Neutrophil (primary cell): ENCODE results near the gene KERA.

Source experiments
- H3K27ac ChIP-seq: fragments of 200-600 bp; sonication (generic); 2 replicates; pipeline ENCODE4 v1.5.1; 2016; ENCODE audit warnings: mild to moderate bottlenecking, moderate library complexity
- H3K27me3 ChIP-seq: fragments of 200-600 bp; sonication (generic); 2 replicates; pipeline ENCODE4 v1.6.0; 2016; ENCODE audit warnings: mild to moderate bottlenecking
- H3K36me3 ChIP-seq: fragments of 200-600 bp; sonication (generic); 2 replicates; pipeline ENCODE4 v1.5.1; 2017
- H3K4me1 ChIP-seq, 2 experiments: fragments of 200-600 bp in 1 of 2; sonication (generic) in 1 of 2; 1 replicate in 1 of 2; 2 replicates in 1 of 2; pipeline versions ENCODE4 v1.5.1 to v1.6.1; 2013 to 2016; ENCODE audit warnings: low read depth in 1 of 2, low read length in 1 of 2, mild to moderate bottlenecking in 1 of 2, moderate library complexity in 1 of 2; ENCODE audit not compliant: control insufficient read depth in 1 of 2, insufficient read depth in 1 of 2
- H3K4me3 ChIP-seq, 2 experiments: fragments of 200-600 bp in 1 of 2; sonication (generic) in 1 of 2; 1 replicate in 1 of 2; 2 replicates in 1 of 2; pipeline ENCODE4 v1.5.1; 2013 to 2016; ENCODE audit warnings: low read depth in 1 of 2, low read length in 1 of 2, mild to moderate bottlenecking in 1 of 2, moderate library complexity in 1 of 2
- H3K9me3 ChIP-seq: fragments of 200-600 bp; sonication (generic); 2 replicates; pipeline ENCODE4 v1.5.1; 2016
- TF ChIP-seq, protein P1 (sequence below): fragments of 200-600 bp; sonication (generic); IDR thresholded peaks from 2 replicates; pipeline ENCODE4 v1.5.1; 2016; ENCODE audit warnings: antibody characterized with exemption

KERA gene

DNA sequence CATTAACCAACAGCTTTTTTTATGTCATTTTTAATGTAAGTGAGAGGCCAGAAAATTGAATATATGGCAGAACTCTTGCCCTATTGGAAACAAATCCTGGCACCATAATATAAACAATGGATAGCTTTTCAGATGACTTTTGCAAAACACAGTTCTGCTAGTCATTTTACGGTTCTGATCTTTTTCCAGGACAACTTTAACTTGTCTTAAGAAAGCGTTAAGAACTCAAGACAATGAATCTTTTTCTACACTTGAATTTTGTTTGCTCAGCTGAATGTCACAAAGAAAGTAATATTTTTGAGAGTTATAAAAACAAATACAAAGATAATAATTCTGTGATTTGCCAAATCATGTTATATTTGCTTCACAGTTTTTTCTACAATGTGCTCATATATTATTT lies 13.2 kb downstream of the KERA start:
- Histone ChIP-seq H3K36me3 (no peaks in the 10 kb centered on the region), H3K4me3 (no peak overlapping the region), H3K27me3 (no peaks in the 10 kb centered on the region), H3K4me1 (no peaks in the 10 kb centered on the region), H3K9me3 (no peaks in the 10 kb centered on the region), H3K27ac (no peak overlapping the region)
- TF ChIP-seq, protein P1, sequence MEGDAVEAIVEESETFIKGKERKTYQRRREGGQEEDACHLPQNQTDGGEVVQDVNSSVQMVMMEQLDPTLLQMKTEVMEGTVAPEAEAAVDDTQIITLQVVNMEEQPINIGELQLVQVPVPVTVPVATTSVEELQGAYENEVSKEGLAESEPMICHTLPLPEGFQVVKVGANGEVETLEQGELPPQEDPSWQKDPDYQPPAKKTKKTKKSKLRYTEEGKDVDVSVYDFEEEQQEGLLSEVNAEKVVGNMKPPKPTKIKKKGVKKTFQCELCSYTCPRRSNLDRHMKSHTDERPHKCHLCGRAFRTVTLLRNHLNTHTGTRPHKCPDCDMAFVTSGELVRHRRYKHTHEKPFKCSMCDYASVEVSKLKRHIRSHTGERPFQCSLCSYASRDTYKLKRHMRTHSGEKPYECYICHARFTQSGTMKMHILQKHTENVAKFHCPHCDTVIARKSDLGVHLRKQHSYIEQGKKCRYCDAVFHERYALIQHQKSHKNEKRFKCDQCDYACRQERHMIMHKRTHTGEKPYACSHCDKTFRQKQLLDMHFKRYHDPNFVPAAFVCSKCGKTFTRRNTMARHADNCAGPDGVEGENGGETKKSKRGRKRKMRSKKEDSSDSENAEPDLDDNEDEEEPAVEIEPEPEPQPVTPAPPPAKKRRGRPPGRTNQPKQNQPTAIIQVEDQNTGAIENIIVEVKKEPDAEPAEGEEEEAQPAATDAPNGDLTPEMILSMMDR, result no peak

DNA sequence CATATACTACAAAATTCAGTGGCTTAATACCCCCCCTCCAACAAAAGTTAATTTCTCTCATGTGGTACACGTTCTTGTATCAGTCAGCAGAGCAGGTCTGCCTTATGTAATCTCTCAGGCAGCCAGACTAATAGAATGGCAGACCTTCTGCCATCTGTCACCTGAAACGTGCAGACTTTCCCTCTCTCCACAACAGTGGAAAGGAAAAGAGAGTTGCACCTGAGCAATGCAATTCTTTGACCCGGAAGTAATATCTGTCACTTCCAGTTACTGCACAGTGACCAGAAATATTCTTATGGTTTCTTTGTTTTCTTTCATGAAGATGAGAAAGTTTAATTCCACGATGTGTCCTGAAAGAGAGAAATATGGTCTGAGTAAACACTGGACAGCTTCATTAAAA lies 14.4 kb downstream of the KERA start:
- no peaks in the 10 kb centered on the region for H3K4me1 ChIP-seq
- TF ChIP-seq, protein P1, result no peak
- H3K9me3 ChIP-seq, result no peaks in the 10 kb centered on the region
- H3K4me3 ChIP-seq, result no peak overlapping the region
- no peaks in the 10 kb centered on the region for H3K36me3 ChIP-seq
- no peaks in the 10 kb centered on the region for H3K27me3 ChIP-seq
- no peak overlapping the region for H3K27ac ChIP-seq

DNA sequence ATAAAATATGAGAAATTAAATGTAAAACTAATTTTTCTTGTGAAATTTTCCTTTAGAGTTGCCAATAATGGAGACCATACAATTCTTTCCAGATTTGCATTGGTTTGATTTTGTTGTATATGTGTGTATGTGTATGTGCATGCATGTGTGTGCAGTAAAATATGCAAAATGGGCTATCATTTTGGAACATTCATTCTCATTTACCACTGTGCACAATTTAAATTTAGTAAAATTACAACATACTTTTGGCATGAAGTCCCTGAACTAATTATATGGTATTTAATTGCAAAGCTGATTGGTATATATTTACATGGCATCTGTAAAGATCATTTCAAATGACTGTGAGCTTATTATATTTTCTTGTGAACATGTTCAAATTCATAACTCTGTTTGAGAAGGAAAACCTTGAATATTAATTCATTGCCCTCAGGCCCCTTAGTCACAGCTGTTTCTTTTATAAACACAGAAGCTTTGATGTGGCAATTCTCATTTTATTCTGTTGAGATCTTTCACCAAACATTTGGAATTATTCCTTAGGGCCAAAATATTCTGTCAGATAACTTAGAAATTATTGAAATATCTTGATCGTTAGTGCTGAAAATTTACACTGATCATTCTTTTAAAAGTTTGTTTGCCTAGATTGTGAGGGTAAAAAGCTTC lies 17.6 kb downstream of the KERA start:
- H3K4me3 ChIP-seq, result no peak overlapping the region
- TF ChIP-seq, protein P1, result no peak
- no peaks in the 10 kb centered on the region for H3K4me1 ChIP-seq
- no peaks in the 10 kb centered on the region for H3K9me3 ChIP-seq
- no peaks in the 10 kb centered on the region for H3K36me3 ChIP-seq
- no peak overlapping the region for H3K27ac ChIP-seq
- no peaks in the 10 kb centered on the region for H3K27me3 ChIP-seq

DNA sequence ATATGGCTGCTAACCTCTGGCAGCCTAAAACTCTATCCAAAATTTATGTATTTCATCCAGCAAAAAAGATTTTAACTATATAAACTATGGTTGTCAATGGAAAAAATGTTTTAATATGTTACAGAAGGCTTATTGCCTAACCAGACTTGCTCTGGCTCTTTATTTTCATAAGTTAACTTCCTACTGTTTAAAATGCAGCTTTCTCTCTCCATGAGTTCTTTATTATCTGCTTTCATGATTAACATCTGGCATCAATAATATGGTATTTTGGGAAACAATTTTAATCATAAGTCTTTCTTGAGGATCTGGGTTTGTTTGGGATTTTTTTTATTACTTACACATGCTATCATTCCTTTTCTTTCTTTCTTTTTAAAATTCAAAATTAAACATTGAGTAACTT lies 20.5 kb downstream of the KERA start:
- Histone ChIP-seq H3K27me3 (no peaks in the 10 kb centered on the region), H3K27ac (no peak overlapping the region), H3K9me3 (no peaks in the 10 kb centered on the region), H3K4me3 (no peak overlapping the region), H3K4me1 (no peaks in the 10 kb centered on the region), H3K36me3 (no peaks in the 10 kb centered on the region)
- TF ChIP-seq, protein P1, result no peak

DNA sequence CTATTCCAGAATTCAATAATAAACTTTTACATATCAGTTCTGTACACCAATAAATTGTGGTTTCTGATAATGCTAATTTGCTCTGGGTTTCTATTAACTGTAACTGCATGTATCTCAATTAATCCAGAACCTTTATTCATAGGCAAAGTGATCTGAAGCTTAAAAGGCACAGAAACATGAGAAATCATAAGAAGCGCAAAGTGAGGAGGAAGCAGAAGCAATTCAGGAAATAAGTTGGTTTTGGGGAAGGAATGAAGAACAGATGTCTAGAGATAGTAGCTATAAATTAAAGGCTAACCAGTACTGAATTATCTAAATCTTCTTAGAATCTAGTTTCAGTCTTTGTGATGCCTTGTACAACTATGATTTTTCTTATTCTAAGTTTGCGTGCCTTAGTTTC lies 24.6 kb downstream of the KERA start:
- H3K9me3 ChIP-seq, result no peaks in the 10 kb centered on the region
- no peaks in the 10 kb centered on the region for H3K4me1 ChIP-seq
- H3K27me3 ChIP-seq, result no peaks in the 10 kb centered on the region
- TF ChIP-seq, protein P1, result no peak
- no peak overlapping the region for H3K27ac ChIP-seq
- H3K4me3 ChIP-seq, result no peak overlapping the region
- no peaks in the 10 kb centered on the region for H3K36me3 ChIP-seq
